Measurements from ENCODE around the gene TERT. TPM values are rescaled to one million over a fixed set of nuclear protein-coding genes. Genes with fewer than 3 reads are reported as not detected.
"Not testable (repeated sequence)": the region's sequence is repeated elsewhere in the genome, so short reads cannot be mapped to it uniquely, and the experiment has no call there.

TERT gene
- polyA plus RNA-seq, 3 donors, result 0.31 to 1.2 (median 1.0) TPM

- DNase-seq, result no peak
These were observed 15.3 kb downstream of the TERT start for GRCh38 chr5:1279443-1280151.

- no peak for DNase-seq
These were observed 16.0 kb downstream of the TERT start for GRCh38 chr5:1278656-1279442.

DNA sequence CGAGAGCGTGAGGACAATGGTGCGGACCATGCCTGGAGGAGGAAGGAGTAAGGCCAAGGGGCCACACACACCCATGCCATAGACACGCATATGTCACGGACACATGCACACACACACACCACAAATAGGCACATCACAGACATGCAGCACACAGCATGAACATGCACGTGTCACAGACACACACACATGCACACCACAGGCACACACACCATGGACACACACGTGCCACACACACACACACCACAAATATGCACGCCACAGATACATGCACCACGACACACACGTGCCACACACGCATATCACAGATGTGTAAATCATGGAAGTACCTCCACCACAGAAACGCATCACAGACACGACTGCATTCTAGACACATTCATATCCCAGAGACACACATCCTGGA is 16.7 kb downstream of the TERT start:
- no peak for DNase-seq

DNA sequence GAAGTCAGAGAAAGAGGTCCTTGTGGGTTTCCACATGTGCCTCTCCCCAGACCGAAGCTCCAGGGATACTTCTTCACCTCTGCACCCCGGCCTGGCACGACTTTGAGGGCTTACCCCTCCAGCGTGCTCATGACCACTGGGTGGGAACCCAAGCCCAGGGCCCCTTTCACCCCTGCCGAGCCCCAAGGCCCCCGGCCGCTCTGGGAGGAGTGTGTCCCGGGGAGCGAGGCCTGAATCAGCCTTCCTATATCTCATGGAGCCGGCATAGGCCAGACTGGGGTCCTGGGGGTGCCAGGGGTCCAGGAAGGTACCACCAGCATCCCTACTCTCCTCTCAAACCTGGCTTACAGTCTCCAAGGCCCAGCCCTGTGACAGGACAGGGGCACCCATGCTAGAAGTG is 17.1 kb downstream of the TERT start:
- no peak for DNase-seq

DNA sequence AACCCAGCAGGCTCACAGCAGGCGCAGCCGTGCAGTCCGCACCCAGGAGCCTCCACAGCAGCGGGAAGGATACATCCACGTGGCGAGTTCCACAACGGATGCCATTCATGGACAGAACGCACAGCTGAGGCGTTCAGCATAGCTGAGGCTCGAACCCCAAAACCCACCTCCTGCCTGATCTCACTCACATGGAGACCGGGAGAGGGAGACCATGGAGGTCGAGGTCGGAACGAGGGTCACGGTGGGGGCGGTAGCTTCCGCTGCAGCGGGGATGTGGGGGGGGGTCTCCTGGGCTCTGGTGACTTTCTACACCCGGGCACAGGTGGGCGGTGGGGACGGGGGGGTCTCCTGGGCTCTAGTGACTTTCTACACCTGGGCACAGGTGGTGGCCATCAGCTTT is 17.5 kb downstream of the TERT start:
- DNase-seq, result no peak

DNA sequence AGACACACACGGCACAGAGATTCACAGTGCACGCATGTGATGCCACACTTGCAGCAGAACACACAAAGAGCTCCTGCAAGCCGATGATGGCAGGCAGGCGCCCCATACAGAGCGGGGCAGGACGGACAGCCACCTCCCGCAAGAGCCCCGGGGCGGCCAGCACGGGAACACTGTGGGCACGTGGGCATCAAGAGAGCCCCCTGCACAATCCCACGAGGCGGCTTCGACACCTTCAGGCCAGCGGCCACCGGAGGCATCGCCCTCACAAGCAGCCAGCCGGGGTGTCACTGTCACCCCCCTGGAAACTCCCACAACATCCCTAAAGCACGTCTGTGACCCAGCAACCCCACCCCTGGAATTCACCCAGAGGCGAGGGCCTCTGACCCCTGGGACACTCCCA is 17.9 kb downstream of the TERT start:
- DNase-seq, result no peak

- DNase-seq, result not testable (repeated sequence)
These were observed 19.2 kb downstream of the TERT start for GRCh38 chr5:1275397-1276391.

DNA sequence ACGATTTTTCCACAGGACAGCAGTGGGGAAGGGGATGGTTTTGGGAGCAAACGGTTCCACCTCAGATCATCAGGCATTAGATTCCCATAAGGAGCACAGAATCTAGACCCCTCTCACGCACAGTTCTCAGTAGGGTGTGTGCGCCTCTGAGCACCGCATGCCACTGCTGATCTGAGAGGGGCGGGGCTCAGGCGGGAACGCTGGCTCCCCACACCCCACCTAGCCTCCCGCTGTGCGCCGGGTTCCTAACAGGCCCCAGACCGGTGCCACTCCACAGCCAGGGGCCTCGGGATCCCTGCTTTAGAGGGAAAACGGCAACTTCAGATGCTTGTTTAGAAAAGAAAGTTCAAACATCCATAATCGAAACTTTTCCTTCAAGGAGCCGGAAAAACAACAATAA is 20.4 kb downstream of the TERT start:
- no peak for DNase-seq

GRCh38 chr5:1273745-1274144 is 21.1 kb downstream of the TERT start:
- DNase-seq, result no peak

- no peak for DNase-seq
These were observed 22.7 kb downstream of the TERT start for GRCh38 chr5:1272201-1272600.

DNA sequence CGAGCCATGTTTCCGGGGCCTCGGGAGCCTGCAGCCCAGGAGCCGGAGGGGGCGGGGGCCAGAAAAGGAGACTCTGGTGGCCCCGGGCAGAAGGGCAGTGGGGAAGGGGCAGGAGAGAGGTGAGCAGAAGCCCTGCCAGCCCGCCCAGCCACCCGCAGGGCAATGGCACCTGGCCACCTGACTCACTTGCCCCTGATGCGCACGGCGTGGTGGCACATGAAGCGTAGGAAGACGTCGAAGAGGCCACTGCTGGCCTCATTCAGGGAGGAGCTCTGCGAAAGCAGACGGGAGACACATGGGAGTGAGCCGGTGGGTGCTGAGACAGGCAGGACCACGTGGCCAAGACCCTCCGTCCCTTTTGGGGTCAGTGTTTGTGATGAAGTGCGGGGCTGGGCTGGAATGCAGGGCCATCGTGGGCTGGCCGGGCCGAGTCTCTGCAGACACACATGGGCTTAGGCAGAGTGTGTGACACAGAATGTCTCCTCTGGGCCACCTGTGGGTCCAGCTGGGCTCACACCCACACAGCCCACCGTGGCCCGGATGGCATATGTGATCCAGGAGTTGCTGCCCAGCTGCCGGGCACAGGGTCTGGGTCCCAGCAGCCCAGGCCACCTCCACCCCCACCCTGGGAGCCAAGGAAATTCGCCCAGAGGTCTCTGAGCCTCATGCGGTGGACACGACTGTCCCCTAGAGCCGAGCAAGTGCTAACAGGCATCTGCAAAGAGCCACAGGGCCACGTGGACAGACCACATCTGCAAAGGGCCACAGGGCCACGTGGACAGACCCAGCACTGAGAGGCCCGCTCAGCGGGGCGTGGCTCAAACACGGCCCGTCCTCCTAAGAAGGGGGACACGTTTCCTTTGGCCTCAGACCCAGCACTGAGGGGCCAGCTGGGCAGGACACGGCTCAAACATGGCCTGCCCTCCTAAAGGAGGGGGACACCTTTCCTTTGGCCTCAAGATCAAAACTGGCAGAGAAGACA is 23.6 kb downstream of the TERT start:
- DNase-seq, result no peak

DNA sequence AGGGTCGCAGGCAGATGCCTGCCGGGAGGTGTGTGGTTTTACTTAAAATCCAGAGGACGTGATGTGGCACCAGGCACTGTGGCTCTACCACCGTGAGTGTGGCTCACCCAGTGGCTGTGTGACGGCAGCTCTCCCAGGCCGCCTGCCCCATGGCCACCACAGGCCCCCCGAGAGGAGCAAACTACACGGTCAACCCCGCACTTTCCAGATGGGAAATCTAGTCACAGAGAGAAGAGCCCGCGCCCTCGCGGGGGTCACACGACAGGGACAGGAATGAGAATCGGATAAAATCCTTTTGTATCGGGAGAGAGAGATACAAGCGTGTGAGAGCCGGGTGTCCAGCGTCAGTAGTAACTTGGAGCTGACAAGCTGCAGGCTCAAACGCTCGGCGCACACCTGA is 24.4 kb downstream of the TERT start:
- DNase-seq, result no peak

GRCh38 chr5:1268666-1269065 is 26.2 kb downstream of the TERT start:
- no peak for DNase-seq

DNA sequence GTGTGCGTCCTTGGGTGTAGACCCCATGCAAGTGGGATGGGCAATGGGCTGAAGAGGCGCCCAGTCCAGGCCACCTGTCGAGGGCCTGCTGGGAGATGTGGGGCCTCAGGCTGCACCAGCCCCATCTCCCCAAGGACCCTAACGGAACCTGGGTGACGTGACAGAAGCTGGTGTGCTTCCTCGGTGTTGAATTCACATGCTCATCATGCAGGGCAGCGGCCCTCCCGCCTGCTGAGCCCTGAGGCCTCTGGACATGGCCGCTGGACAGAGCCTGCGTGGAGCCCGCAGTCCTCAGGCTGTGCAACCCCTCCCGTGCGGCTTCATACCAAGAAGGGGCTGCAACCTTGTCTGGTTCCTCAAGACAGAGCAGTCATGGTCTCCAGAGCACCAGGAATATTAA is 26.8 kb downstream of the TERT start:
- DNase-seq, result no peak

GRCh38 chr5:1267464-1267863 is 27.4 kb downstream of the TERT start:
- DNase-seq, result not testable (repeated sequence)

- no peak for DNase-seq
These were observed 28.1 kb downstream of the TERT start for GRCh38 chr5:1266791-1267190.

GRCh38 chr5:1265461-1266455 is 29.1 kb downstream of the TERT start:
- DNase-seq, result no peak

DNA sequence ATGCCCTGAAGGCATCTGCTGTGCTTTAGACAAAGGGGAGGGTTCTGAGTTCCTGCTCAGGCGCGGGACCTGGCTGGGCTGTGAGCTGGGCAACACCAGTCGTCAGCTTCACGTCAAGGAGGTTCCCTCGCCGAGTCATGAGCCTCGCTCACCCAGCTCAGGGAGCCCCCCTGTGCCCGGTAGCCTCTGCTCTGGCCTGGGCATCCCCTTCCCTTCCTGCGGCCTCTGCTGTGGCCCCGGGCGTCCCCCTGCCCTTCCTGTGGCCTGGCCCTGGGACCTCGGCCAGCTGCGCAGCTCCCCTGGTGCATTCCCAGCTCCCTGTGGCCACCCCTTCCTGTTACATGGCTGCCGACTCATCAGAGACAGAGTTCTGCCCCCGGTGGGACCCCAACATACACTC is 29.8 kb downstream of the TERT start:
- DNase-seq, result no peak

DNA sequence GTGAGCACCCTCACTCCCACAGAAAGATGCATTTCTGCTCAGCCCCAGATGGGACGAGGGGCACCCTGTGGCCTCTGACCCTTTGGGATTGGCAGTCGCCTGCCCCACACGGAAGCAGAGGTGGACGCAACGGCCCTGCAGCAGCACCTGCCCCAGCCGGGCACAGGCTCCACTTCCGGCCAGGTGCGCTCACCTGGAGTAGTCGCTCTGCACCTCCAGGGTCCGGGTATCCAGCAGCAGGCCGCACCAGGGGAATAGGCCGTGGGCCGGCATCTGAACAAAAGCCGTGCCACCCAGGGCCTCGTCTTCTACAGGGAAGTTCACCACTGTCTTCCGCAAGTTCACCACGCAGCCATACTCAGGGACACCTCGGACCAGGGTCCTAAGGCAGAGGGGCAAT is 30.7 kb downstream of the TERT start:
- no peak for DNase-seq

- DNase-seq, result no peak
These were observed 32.5 kb downstream of the TERT start for GRCh38 chr5:1262381-1262780.

Measured in renal pelvis (tissue), 4 donors.